ENCODE measurements around the gene NDST3.

The NDST3 gene

GRCh38 chr4:118113220-118113619 lies 78.9 kb downstream of the NDST3 start:
- H3K9me3 Mint-ChIP-seq = peaks cover 5% of the 10 kb centered on the region
- no peaks in the 10 kb centered on the region for H3K36me3 Mint-ChIP-seq (ENCODE audit: low read depth)
- no peak overlapping the region for H3K4me3 Mint-ChIP-seq
- H3K4me1 Mint-ChIP-seq (ENCODE audit: low read depth) = no peaks in the 10 kb centered on the region
- H3K27ac Mint-ChIP-seq = no peak overlapping the region
- no peaks in the 10 kb centered on the region for H3K27me3 Mint-ChIP-seq

DNA sequence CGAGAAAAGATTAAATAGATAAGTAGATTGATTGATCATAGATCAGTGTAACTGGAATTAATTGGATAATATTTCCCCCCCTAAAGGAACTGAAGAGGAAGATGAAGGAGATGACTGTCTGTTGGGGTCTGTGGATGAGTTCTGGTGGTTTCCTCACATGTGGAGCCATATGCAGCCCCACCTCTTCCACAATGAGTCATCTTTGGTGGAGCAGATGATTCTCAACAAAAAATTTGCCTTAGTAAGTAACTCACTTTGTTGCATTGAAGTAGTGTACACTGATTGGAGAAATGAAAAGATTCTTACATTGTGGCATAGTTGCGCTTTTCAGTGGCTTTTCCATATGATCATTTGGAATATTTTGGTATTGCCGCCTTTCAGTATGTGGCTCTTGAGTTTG lies 80.4 kb downstream of the NDST3 start:
- Mint-ChIP-seq H3K4me1 (ENCODE audit: low read depth) (no peaks in the 10 kb centered on the region), H3K9me3 (peaks cover 5% of the 10 kb centered on the region), H3K36me3 (ENCODE audit: low read depth) (no peaks in the 10 kb centered on the region), H3K27me3 (no peaks in the 10 kb centered on the region), H3K27ac (no peak overlapping the region), H3K4me3 (no peak overlapping the region)

DNA sequence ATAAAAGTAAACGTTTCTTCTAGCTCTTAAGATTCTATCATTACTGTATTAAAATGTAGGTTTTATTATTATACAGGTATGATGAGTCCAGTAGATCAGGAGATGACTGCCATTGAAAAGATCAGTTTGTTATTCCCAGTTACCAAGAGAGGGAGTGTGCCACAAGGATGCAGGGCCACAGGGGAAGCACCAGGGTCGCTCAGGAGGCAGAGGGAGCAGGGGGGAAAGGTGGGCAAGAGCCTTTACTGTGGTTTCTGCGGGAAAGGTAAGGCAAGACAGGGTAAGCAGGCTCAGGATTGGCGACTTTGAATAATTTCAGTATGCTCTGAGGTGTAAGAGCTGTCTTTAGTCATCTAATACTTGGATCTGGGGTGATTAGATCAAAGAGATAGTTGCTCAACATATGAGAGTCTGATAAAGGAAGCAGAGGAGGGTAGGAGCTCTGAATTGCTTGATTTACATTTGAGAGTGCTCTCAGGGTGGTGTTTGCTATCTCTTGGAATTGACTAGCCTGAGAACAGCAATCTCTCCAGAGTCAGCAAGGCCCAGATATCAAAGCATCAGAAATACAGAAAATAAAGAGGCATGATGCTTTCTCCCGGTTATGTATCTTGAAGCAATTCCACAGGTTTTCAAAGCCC lies 86.0 kb downstream of the NDST3 start:
- Mint-ChIP-seq H3K27me3 (no peaks in the 10 kb centered on the region), H3K27ac (no peak overlapping the region), H3K4me3 (no peak overlapping the region), H3K4me1 (ENCODE audit: low read depth) (no peaks in the 10 kb centered on the region), H3K9me3 (no peaks in the 10 kb centered on the region), H3K36me3 (ENCODE audit: low read depth) (no peaks in the 10 kb centered on the region)

DNA sequence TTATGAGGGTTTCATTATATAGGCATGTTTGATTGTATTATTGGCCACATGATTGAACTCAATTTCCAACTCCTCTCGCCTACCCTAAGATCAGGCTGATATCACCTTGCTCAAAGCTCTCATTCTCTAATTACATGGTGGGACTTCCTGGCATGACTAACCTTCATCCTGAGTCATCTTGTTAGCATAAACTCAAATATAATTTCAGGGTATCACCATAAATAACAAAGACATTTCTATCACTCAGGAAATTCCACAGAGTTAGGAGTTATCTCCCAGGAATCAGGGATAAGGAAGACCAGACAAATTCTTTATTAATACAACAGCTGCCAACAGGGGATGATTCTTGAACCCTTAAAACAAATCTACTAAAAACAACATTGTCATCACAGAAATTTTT lies 90.7 kb downstream of the NDST3 start:
- H3K4me3 Mint-ChIP-seq = no peak overlapping the region
- no peaks in the 10 kb centered on the region for H3K36me3 Mint-ChIP-seq (ENCODE audit: low read depth)
- H3K27me3 Mint-ChIP-seq = no peaks in the 10 kb centered on the region
- H3K4me1 Mint-ChIP-seq (ENCODE audit: low read depth) = no peaks in the 10 kb centered on the region
- no peak overlapping the region for H3K27ac Mint-ChIP-seq
- H3K9me3 Mint-ChIP-seq = no peaks in the 10 kb centered on the region

DNA sequence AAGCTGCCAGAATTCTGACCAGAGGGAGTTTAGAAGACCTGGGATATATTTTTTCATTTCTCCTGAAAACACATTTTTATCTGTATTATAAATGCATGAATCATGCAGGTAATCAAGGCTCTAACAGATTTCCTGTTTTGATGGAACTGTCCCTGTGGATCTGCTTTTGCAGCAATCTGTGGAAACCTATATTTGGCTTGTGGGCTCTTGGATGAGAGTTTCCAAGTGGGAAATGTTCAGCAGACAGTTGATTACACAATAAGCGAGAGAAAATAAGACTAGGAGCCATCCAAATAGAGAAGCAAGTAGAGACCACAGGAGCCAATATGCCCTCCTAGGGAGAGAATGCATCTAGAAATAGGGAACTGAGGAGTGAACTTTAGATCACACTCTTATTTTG lies 105.0 kb downstream of the NDST3 start:
- no peak overlapping the region for H3K4me3 Mint-ChIP-seq
- no peak overlapping the region for H3K27ac Mint-ChIP-seq
- no peaks in the 10 kb centered on the region for H3K27me3 Mint-ChIP-seq
- H3K9me3 Mint-ChIP-seq = peaks cover 5% of the 10 kb centered on the region
- no peaks in the 10 kb centered on the region for H3K36me3 Mint-ChIP-seq (ENCODE audit: low read depth)
- H3K4me1 Mint-ChIP-seq (ENCODE audit: low read depth) = no peaks in the 10 kb centered on the region

DNA sequence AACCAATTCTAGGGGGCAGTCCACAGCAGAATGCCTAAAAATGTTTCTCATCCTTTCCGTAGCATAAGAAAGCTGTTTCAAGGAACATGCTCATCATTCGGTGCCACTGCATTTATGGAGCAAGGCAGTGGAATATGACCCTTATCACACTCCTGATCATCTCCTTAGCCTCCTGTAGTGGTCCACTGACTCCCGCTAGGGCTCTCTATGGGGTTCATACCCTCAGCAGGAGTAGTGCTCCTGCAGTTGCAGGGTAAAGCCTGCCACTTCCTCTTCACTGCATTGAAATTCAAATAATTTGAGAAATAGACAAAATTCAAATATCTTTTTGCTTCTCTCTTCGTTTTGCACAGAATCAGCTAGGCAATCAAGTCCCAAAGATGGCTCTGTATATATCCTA lies 107.0 kb downstream of the NDST3 start:
- H3K36me3 Mint-ChIP-seq (ENCODE audit: low read depth) = no peaks in the 10 kb centered on the region
- H3K9me3 Mint-ChIP-seq = peaks cover 5% of the 10 kb centered on the region

DNA sequence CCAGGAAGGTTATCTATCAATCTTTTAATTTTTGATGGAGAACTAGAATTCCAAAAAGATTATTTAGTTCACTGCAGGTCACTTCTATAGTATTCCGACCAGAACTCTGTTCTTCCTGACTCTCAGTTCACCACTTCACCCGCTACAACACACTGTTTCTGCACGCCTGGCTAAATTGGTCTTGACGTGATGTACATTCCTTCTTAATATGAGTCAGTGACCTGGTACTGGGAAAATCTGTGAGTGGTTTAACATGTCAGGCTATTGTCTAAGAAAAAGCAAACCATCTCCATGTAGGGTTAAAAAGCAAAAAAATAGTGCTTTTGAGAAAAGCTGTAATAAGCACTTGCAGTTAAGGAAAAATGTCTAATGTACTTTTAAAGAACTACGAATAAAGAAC lies 120.4 kb downstream of the NDST3 start:
- Mint-ChIP-seq H3K4me3 (no peak overlapping the region), H3K9me3 (no peaks in the 10 kb centered on the region), H3K4me1 (ENCODE audit: low read depth) (no peaks in the 10 kb centered on the region), H3K36me3 (ENCODE audit: low read depth) (no peaks in the 10 kb centered on the region), H3K27ac (no peak overlapping the region), H3K27me3 (no peaks in the 10 kb centered on the region)

More for the DNA sequence above, 107.0 kb downstream of the NDST3 start:
- H3K27me3 Mint-ChIP-seq = no peaks in the 10 kb centered on the region
- no peak overlapping the region for H3K4me3 Mint-ChIP-seq
- H3K27ac Mint-ChIP-seq = no peak overlapping the region
- no peaks in the 10 kb centered on the region for H3K4me1 Mint-ChIP-seq (ENCODE audit: low read depth)

DNA sequence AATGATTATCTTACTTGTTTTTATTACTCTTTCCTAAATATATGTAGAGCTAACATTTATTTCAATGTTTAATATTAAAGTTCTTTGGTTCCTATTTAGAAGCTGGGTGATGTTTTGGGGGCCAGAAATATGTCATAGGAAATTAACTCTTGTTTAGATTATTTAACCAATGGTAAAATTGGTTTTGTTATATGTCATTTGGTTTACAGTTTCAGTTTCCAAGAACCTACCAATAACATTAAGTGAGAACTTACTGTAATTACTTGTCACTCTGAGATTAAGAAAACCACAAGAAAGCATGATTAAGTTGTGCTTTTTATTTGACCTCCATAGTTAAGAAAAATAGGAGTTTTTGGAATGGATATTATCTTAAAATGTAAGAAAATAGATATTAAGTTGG lies 121.2 kb downstream of the NDST3 start:
- no peaks in the 10 kb centered on the region for H3K4me1 Mint-ChIP-seq (ENCODE audit: low read depth)
- H3K36me3 Mint-ChIP-seq (ENCODE audit: low read depth) = no peaks in the 10 kb centered on the region
- no peaks in the 10 kb centered on the region for H3K27me3 Mint-ChIP-seq
- no peak overlapping the region for H3K27ac Mint-ChIP-seq
- no peak overlapping the region for H3K4me3 Mint-ChIP-seq
- no peaks in the 10 kb centered on the region for H3K9me3 Mint-ChIP-seq

DNA sequence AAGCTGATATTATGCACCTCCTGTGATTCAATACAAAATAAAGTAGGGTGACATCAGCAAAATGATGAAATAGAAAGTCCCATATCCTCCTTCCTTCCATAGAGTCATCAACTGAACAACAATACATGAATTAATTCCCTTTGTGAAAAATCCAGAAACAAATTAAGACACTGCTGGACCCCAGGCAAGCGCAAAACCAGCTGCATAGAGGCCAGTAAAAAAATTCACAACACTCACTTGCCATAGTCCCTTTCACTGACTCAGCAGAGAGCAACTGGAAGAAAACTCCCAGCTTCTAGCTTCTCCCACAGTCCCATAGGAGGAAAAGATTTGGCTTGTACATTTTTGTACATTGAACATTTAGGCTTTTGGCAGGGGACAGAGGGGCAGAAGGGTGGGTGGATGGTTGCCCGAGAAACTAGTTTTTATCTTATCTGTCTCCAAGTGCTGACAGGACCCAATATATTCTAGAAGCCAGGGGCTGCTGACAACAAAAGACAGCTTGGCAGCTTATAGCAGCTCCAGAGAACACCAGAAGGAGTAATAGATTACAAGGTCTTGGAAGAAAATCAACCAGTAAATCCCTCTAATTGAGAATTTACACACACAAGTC lies 124.6 kb downstream of the NDST3 start:
- no peak overlapping the region for H3K27ac Mint-ChIP-seq
- H3K4me1 Mint-ChIP-seq (ENCODE audit: low read depth) = no peaks in the 10 kb centered on the region
- no peak overlapping the region for H3K4me3 Mint-ChIP-seq
- no peaks in the 10 kb centered on the region for H3K9me3 Mint-ChIP-seq
- no peaks in the 10 kb centered on the region for H3K36me3 Mint-ChIP-seq (ENCODE audit: low read depth)
- no peaks in the 10 kb centered on the region for H3K27me3 Mint-ChIP-seq

DNA sequence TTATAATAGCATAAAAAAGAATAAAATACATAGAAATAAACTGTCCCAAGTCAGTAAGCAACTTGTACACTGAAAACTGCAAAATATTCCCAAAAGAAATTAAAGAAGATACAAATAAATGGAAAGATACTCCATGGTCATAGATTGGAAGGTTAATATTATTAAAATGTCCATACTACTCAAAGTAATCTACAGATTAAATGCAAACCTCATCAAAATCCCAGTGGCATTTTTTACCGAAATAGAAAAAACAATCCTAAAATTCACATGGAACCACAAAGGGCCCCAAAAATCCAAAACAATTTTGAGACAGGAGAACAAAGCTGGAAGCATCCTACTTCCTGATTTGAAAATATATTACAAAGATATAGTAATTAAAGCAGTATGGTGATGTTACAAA lies 133.0 kb downstream of the NDST3 start:
- peaks cover 3% of the 10 kb centered on the region for H3K27me3 Mint-ChIP-seq
- H3K4me1 Mint-ChIP-seq (ENCODE audit: low read depth) = no peaks in the 10 kb centered on the region
- peaks cover 8% of the 10 kb centered on the region for H3K9me3 Mint-ChIP-seq
- no peaks in the 10 kb centered on the region for H3K36me3 Mint-ChIP-seq (ENCODE audit: low read depth)
- no peak overlapping the region for H3K4me3 Mint-ChIP-seq
- H3K27ac Mint-ChIP-seq = no peak overlapping the region

- H3K9me3 Mint-ChIP-seq = peaks cover 8% of the 10 kb centered on the region
- H3K4me1 Mint-ChIP-seq (ENCODE audit: low read depth) = no peaks in the 10 kb centered on the region
- no peak overlapping the region for H3K27ac Mint-ChIP-seq
- H3K36me3 Mint-ChIP-seq (ENCODE audit: low read depth) = no peaks in the 10 kb centered on the region
- peaks cover 7% of the 10 kb centered on the region for H3K27me3 Mint-ChIP-seq
- H3K4me3 Mint-ChIP-seq = no peak overlapping the region
Observed at GRCh38 chr4:118171381-118171780, 137.1 kb downstream of the NDST3 start.

- Mint-ChIP-seq H3K9me3 (peaks cover 4% of the 10 kb centered on the region), H3K27me3 (peaks cover 7% of the 10 kb centered on the region), H3K27ac (no peak overlapping the region), H3K4me1 (ENCODE audit: low read depth) (no peaks in the 10 kb centered on the region), H3K36me3 (ENCODE audit: low read depth) (no peaks in the 10 kb centered on the region), H3K4me3 (no peak overlapping the region)
Observed at GRCh38 chr4:118173126-118173525, 138.8 kb downstream of the NDST3 start.

GRCh38 chr4:118173956-118174725 lies 139.9 kb downstream of the NDST3 start:
- no peak overlapping the region for H3K27ac Mint-ChIP-seq
- H3K36me3 Mint-ChIP-seq (ENCODE audit: low read depth) = no peaks in the 10 kb centered on the region
- no peak overlapping the region for H3K4me3 Mint-ChIP-seq
- H3K4me1 Mint-ChIP-seq (ENCODE audit: low read depth) = no peaks in the 10 kb centered on the region
- no peaks in the 10 kb centered on the region for H3K9me3 Mint-ChIP-seq
- H3K27me3 Mint-ChIP-seq = peaks cover 7% of the 10 kb centered on the region

- Mint-ChIP-seq H3K9me3 (no peaks in the 10 kb centered on the region), H3K36me3 (ENCODE audit: low read depth) (no peaks in the 10 kb centered on the region), H3K4me3 (no peak overlapping the region), H3K27me3 (peaks cover 7% of the 10 kb centered on the region), H3K27ac (no peak overlapping the region), H3K4me1 (ENCODE audit: low read depth) (no peaks in the 10 kb centered on the region)
Observed at GRCh38 chr4:118175506-118175905, 141.2 kb downstream of the NDST3 start.

DNA sequence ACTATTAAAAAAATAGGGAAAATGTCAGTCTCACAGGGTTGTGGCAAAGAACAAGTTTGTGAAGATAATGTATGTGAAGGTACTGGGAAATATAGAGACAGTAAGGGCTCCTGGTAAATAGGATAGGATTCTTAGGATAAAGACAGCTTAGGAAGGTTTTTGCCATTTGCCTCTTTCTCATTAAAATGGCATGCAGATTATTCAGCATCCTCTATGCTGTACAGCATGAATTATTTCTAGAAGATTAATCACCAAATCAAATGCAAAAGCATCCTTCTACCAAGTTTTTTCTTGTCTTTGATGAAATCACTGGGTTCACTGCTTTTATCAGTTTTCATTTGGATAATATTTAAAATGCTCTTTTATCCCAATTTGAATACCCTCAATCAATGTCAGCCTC lies 142.8 kb downstream of the NDST3 start:
- H3K27ac Mint-ChIP-seq = no peak overlapping the region
- H3K27me3 Mint-ChIP-seq = peaks cover 12% of the 10 kb centered on the region
- no peaks in the 10 kb centered on the region for H3K9me3 Mint-ChIP-seq
- H3K36me3 Mint-ChIP-seq (ENCODE audit: low read depth) = no peaks in the 10 kb centered on the region
- H3K4me3 Mint-ChIP-seq = no peak overlapping the region
- no peaks in the 10 kb centered on the region for H3K4me1 Mint-ChIP-seq (ENCODE audit: low read depth)
